Fibroblast of the aortic adventitia (primary cell): Measurements from ENCODE around the gene RANGAP1. TPM values are rescaled to one million over a fixed set of nuclear protein-coding genes. Genes with fewer than 3 reads are reported as not detected.
A peak's percentile ranks its signal among the peaks of the same experiment; 100 is the strongest.

ENCODE experiments used
- DNase-seq: peaks from one replicate; pipeline ENCODE4 v3.0.0-alpha.2; 2010; ENCODE audit warnings: low read depth
- H3K4me3 ChIP-seq: 2 replicates; pipeline ENCODE4 v1.5.1; 2011; ENCODE audit warnings: low read depth, mild to moderate bottlenecking, control low read depth, low read length, moderate library complexity
- total RNA-seq: library from RNA; depleted of rRNA; stranded (reverse); fragments of >200 nt; gene quantifications from 2 replicates; pipeline ENCODE4 v1.2.3, GENCODE V29; 2012; ENCODE audit warnings: low replicate concordance
- TF ChIP-seq, protein P1 (sequence below): IDR thresholded peaks from 2 replicates; pipeline ENCODE4 v1.5.1; 2011; ENCODE audit warnings: mild to moderate bottlenecking, low read length, control low read depth, inconsistent platforms; ENCODE audit not compliant: insufficient read depth

RANGAP1 gene
- total RNA-seq, 1 donor = 89.4 TPM

DNA sequence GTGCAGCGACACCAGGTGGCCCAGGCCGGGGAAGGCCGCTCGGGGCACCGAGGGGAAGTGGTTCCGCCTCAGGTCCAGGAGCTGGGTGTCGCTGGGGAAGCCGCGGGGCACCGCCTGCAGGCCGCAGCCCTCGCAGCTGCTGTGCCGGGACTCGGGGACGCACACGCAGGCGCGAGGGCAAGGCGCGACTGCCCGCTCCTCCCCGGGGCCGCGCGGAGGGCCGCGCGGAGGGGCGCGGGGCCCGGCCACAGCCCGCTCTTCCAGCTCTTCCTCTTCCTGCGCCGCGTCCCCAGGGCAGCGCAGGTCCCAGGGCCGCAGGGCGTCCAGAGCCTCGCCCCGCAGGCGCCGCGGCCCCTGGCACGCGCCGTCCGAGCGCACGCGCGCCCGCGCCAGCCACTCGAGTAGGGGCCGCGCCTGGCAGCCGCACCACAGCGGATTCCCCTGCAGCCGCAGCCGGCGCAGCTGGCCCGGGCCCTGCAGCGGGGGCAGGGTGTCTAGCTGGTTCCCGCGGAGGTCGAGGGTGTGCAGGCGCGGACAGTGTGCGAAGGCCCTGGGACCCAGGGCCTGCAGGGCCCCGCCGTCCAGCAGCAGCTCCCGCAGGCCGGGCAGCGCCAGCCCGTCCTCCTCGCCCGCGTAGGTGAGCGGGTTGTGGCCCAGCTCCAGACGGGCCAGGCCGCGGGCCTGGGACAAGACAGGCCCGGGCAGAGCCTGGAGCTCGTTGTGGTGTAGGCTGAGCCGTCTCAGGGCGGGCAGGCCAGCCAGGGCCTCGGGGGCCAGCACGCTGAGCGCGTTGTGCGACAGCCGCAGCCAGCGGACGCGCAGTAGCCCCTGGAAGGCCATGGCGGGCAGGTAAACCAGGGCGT, 48.0 kb downstream of the RANGAP1 start:
- TF ChIP-seq, protein P1, sequence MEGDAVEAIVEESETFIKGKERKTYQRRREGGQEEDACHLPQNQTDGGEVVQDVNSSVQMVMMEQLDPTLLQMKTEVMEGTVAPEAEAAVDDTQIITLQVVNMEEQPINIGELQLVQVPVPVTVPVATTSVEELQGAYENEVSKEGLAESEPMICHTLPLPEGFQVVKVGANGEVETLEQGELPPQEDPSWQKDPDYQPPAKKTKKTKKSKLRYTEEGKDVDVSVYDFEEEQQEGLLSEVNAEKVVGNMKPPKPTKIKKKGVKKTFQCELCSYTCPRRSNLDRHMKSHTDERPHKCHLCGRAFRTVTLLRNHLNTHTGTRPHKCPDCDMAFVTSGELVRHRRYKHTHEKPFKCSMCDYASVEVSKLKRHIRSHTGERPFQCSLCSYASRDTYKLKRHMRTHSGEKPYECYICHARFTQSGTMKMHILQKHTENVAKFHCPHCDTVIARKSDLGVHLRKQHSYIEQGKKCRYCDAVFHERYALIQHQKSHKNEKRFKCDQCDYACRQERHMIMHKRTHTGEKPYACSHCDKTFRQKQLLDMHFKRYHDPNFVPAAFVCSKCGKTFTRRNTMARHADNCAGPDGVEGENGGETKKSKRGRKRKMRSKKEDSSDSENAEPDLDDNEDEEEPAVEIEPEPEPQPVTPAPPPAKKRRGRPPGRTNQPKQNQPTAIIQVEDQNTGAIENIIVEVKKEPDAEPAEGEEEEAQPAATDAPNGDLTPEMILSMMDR = peak; percentile 38
- peak overlapping the region; percentile 17 for H3K4me3 ChIP-seq
- no peak for DNase-seq

DNA sequence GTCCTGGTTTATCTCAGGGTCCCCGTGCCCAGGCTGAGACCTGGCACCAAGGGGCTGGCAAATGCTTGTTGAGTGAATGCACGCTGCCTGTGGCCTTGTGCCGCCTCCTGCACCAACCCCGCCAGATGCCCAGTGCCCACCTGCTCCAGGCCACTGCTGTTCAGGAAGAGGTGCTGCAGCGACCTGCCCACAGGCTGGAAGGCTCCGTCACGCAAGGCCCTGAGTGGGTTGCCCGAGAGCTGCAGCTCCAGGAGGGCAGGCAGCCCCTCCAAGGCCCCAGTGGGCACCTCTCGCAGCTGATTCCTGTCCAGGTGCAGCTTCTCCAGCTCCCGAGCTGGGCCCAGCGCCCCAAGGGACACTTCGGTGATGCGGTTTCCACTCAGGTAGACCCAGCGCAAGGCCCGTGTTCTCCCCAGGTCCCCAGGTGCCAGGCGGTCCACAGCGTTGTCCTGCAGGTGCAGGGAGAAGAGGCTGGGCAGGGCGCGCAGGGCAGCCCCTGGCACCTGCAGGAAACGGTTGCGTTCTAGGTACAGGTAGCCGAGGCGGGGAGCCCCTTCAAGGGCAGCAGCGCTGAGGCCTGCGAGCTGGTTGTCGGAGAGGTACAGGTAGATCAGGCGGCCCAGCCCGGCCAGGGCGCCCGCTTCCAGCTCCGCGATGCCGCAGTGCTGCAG, 48.8 kb downstream of the RANGAP1 start:
- no peak overlapping the region for H3K4me3 ChIP-seq
- TF ChIP-seq, protein P1 = no peak
- no peak for DNase-seq

DNA sequence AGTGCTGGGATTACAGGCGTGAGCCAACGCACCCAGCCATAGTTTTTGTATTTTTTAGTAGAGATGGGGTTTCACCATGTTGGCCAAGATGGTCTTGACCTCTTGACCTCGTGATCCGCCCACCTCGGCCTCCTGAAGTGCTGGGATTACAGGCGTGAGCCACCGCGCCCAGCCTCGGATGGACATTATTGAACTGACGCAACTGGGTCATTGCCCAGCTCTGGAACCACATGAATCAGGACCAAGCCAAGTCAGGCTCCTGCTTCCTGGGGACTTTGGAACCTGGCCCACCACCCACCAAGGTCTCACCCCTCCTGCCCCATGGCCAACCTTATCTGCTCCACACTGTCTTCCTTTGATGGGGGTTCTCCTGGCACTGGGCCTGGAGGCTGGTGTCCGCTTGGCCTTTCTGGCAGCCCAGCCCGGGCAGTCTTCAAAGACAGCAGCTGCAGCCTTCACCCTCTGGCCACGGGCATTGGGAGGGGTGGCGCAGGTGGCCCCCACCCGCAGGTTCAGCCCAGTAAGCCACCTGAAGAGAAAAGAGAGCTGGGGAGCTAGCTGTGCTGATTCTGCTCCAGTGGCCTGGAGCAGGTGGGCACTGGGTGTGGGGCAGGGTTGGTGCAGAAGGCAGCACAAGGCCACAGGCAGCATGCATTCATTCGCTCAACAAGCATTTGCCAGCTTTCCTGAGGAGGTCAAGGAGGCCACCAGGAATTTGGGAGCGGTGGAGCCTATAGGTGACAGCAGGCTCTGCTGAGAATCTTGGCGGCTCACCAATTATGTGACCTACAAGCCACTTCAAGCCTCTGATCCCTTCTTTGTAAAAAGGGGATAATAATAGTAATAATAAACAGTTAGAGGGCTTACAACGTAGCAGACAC, 50.9 kb downstream of the RANGAP1 start:
- no peak overlapping the region for H3K4me3 ChIP-seq
- no peak for DNase-seq
- TF ChIP-seq, protein P1 = no peak

DNA sequence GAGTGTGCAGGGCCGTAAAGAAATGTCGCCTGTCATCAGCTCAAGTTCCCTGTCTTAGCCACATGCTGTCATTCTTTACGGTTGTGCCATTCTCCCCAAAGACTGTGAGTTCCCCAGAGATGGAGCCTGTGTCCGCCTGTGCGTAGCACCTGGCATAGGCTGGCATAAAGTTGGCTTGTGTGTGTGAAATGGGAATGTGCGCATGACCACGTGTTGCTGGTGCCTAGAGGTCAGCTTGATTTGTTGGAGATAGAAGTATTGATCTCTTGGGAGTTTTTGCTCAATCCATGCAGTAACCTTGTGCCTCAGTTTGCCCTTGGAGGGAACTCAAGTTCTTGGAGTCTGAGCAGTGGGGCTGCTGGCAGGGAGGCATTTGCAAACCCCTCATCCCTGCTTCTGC, 54.6 kb downstream of the RANGAP1 start:
- no peak for DNase-seq
- TF ChIP-seq, protein P1 = no peak
- H3K4me3 ChIP-seq = no peak overlapping the region

DNA sequence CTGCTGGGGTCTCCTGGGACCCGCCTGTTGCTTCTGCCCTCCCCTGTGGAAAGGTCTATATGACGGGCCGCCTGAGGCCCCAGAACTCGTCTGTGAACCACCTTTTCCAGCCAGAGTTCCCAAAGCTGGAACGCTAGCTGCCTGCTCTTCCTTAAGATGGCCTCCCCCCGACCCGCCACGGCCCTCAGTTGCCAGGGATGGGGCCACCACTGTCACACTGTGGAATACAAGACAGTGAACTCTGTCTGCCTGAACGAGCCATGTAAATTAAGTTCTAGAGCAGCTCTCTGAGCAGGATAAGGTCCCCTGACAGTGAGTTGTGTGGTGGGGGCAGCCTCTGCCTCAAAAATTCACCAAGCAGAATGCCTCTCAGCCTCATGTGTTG, 55.6 kb downstream of the RANGAP1 start:
- DNase-seq = no peak
- TF ChIP-seq, protein P1 = no peak
- H3K4me3 ChIP-seq = no peak overlapping the region

DNA sequence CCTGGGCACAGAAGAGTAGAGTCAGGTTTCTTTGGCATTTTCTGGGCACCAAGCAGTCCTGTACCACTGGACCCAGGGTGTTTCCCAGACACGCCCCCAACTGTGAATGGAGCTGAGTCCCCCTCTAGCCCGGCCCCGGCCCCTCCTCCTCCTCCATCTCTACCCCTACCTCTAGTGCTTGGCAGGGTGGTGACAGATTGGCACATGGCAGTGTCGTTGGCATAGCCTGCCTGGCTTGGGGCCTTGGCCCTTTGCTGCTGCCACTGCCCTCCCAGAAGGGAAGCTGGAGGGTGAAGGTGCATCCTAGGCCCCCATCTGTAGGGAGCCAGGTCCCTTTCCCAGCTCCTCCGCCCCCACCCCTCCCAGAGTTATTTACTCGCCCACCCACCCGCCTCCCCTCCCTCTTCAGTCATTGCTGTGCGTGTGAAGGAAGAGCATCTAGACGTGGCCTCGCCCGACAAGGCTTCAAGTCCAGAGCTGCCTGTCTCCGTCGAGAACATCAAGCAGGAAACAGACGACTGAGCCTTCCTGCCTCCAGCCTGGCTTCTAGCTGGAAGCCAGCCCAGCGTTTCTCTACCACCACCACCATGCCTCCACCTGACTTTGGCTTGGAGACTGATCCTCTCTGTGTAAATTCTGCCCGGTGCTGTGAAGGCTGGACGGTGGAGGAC, 56.1 kb downstream of the RANGAP1 start:
- no peak overlapping the region for H3K4me3 ChIP-seq
- TF ChIP-seq, protein P1 = no peak
- DNase-seq = no peak
